H9 (cell line): ENCODE data around the gene NCOA1. TPM values are rescaled to one million over a fixed set of nuclear protein-coding genes. Genes with fewer than 3 reads are reported as not detected.

Source experiments
- DNase-seq: peaks from one replicate; pipeline ENCODE4 v3.0.0-alpha.2; 2017
- H2AFZ ChIP-seq: one replicate; pipeline ENCODE4 v1.6.1; 2013; ENCODE audit warnings: mild to moderate bottlenecking, low read length, control low read depth, moderate library complexity
- H2AK5ac ChIP-seq: 2 replicates; pipeline ENCODE4 v1.6.1; 2013; ENCODE audit warnings: low read length, control low read depth, mixed read lengths; ENCODE audit not compliant: insufficient read length
- H2BK120ac ChIP-seq: one replicate; pipeline ENCODE4 v1.6.1; 2013; ENCODE audit warnings: low read depth, mild to moderate bottlenecking, low read length, control low read depth, inconsistent platforms; ENCODE audit not compliant: poor library complexity, severe bottlenecking
- H2BK12ac ChIP-seq: 2 replicates; pipeline ENCODE4 v1.6.1; 2013; ENCODE audit warnings: low read length, control low read depth, mixed read lengths, low read depth; ENCODE audit not compliant: insufficient read length
- H2BK15ac ChIP-seq: 2 replicates; pipeline ENCODE4 v1.6.1; 2013; ENCODE audit warnings: low read depth, low read length, control low read depth
- H2BK20ac ChIP-seq: one replicate; pipeline ENCODE4 v1.6.1; 2013; ENCODE audit warnings: low read depth, mild to moderate bottlenecking, low read length, control low read depth, inconsistent platforms; ENCODE audit not compliant: poor library complexity, severe bottlenecking
- H2BK5ac ChIP-seq: 2 replicates; pipeline ENCODE4 v1.6.1; 2013; ENCODE audit warnings: low read length, control low read depth, mixed read lengths; ENCODE audit not compliant: insufficient read length
- H3K14ac ChIP-seq: 2 replicates; pipeline ENCODE4 v1.6.1; 2013; ENCODE audit warnings: low read length, control low read depth; ENCODE audit not compliant: insufficient read depth
- H3K18ac ChIP-seq: 2 replicates; pipeline ENCODE4 v1.6.1; 2013; ENCODE audit warnings: low read depth, mild to moderate bottlenecking, mixed read lengths, low read length, control low read depth; ENCODE audit not compliant: insufficient read length
- H3K23ac ChIP-seq: 2 replicates; pipeline ENCODE4 v1.6.1; 2013; ENCODE audit warnings: low read length, control low read depth, mixed read lengths, low read depth; ENCODE audit not compliant: insufficient read length
- H3K23me2 ChIP-seq: 2 replicates; pipeline ENCODE4 v1.6.1; 2013; ENCODE audit warnings: low read depth, mild to moderate bottlenecking, mixed read lengths, low read length, control low read depth; ENCODE audit not compliant: insufficient read length, poor library complexity, severe bottlenecking
- H3K27ac ChIP-seq: 2 replicates; pipeline ENCODE4 v1.5.1; 2013; ENCODE audit warnings: low read length, control low read depth, mixed read lengths, low read depth; ENCODE audit not compliant: insufficient read length
- H3K27me3 ChIP-seq: 2 replicates; pipeline ENCODE4 v1.6.1; 2013; ENCODE audit warnings: low read length, control low read depth, inconsistent platforms; ENCODE audit not compliant: insufficient read depth
- H3K4ac ChIP-seq: 2 replicates; pipeline ENCODE4 v1.6.1; 2013; ENCODE audit warnings: low read depth, mild to moderate bottlenecking, control low read depth, inconsistent platforms, low read length, moderate library complexity
- H3K4me1 ChIP-seq: 2 replicates; pipeline ENCODE4 v1.6.1; 2013; ENCODE audit warnings: low read length, control low read depth, inconsistent platforms; ENCODE audit not compliant: insufficient read depth
- H3K4me2 ChIP-seq: 2 replicates; pipeline ENCODE4 v1.6.1; 2013; ENCODE audit warnings: low read length, control low read depth, mixed read lengths; ENCODE audit not compliant: insufficient read length, insufficient read depth
- H3K56ac ChIP-seq: 2 replicates; pipeline ENCODE4 v1.6.1; 2013; ENCODE audit warnings: low read depth, mild to moderate bottlenecking, mixed read lengths, low read length, control low read depth; ENCODE audit not compliant: insufficient read length
- H3K79me1 ChIP-seq: 2 replicates; pipeline ENCODE4 v1.6.1; 2013; ENCODE audit warnings: low read depth, mild to moderate bottlenecking, moderate library complexity, low read length, control low read depth, inconsistent platforms; ENCODE audit not compliant: insufficient read depth, poor library complexity, severe bottlenecking
- H3K79me2 ChIP-seq: 2 replicates; pipeline ENCODE4 v1.6.1; 2013; ENCODE audit warnings: low read length, control low read depth, inconsistent platforms; ENCODE audit not compliant: insufficient read depth
- H3K9ac ChIP-seq: 2 replicates; pipeline ENCODE4 v1.6.1; 2013; ENCODE audit warnings: low read length, control low read depth, mixed read lengths; ENCODE audit not compliant: insufficient read length; ENCODE audit errors: extremely low read depth
- H3K9me3 ChIP-seq: one replicate; pipeline ENCODE4 v1.6.1; 2013; ENCODE audit warnings: low read depth, low read length, inconsistent platforms; ENCODE audit not compliant: control insufficient read depth
- H3T11ph ChIP-seq: one replicate; pipeline ENCODE4 v1.6.1; 2013; ENCODE audit warnings: mild to moderate bottlenecking, low read length, control low read depth, inconsistent platforms
- H4K20me1 ChIP-seq: one replicate; pipeline ENCODE4 v1.6.1; 2013; ENCODE audit not compliant: control insufficient read depth, insufficient read length, insufficient read depth
- H4K5ac ChIP-seq: 2 replicates; pipeline ENCODE4 v1.6.1; 2013; ENCODE audit warnings: low read depth, mild to moderate bottlenecking, mixed read lengths, low read length, control low read depth; ENCODE audit not compliant: insufficient read length
- H4K8ac ChIP-seq: replicated peaks from 2 replicates; pipeline ENCODE4 v1.6.1; 2013; ENCODE audit warnings: low read length, control low read depth, mixed read lengths, low read depth; ENCODE audit not compliant: insufficient read length
- H4K91ac ChIP-seq: 2 replicates; pipeline ENCODE4 v1.6.1; 2013; ENCODE audit warnings: low read depth, mild to moderate bottlenecking, moderate library complexity, mixed read lengths, low read length, control low read depth; ENCODE audit not compliant: insufficient read length
- H3K27ac Mint-ChIP-seq, 3 experiments: 2 replicates in 2 of 3; 3 replicates in 1 of 3; pipeline ENCODE4 v1.8.0; 2020 to 2021; ENCODE audit warnings: mixed read lengths in 3 of 3, mild to moderate bottlenecking in 1 of 3, moderate library complexity in 1 of 3
- H3K27me3 Mint-ChIP-seq: 2 replicates; pipeline ENCODE4 v1.8.0; 2021; ENCODE audit warnings: low read depth, mild to moderate bottlenecking, moderate library complexity, mixed read lengths
- H3K36me3 Mint-ChIP-seq, 3 experiments: 2 replicates in 2 of 3; 3 replicates in 1 of 3; pipeline ENCODE4 v1.8.0; 2020 to 2021; ENCODE audit warnings: low read depth in 3 of 3, mixed read lengths in 3 of 3; ENCODE audit not compliant: insufficient read depth in 1 of 3
- H3K4me1 Mint-ChIP-seq, 2 experiments: 2 replicates each; pipeline ENCODE4 v1.8.0; 2020; ENCODE audit warnings: mixed read lengths in 2 of 2
- H3K4me3 Mint-ChIP-seq, 2 experiments: 2 replicates in 1 of 2; 3 replicates in 1 of 2; pipeline ENCODE4 v1.8.0; 2020 to 2021; ENCODE audit warnings: mild to moderate bottlenecking in 2 of 2, mixed read lengths in 2 of 2, moderate library complexity in 1 of 2
- H3K9me3 Mint-ChIP-seq, 2 experiments: 2 replicates in 1 of 2; 3 replicates in 1 of 2; pipeline ENCODE4 v1.8.0; 2020; ENCODE audit warnings: mild to moderate bottlenecking in 2 of 2, mixed read lengths in 2 of 2, moderate library complexity in 1 of 2
- CTCF ChIP-seq: fragments of 200-600 bp; sonication (generic); conservative IDR thresholded peaks from 3 replicates; pipeline ENCODE4 v1.8.0; 2021; ENCODE audit warnings: antibody characterized with exemption, mild to moderate bottlenecking
- WGBS: extraction: QIAGEN DNeasy Blood & Tissue Kit; methylation state at CpG from one replicate; pipeline ENCODE4 v1.1.7; 2013; ENCODE audit warnings: missing lambda C conversion rate, low lambda C conversion rate, mixed read lengths; ENCODE audit not compliant: insufficient read length; ENCODE audit errors: extremely low coverage; 5-methylcytosine and 5-hydroxymethylcytosine counted together
- total RNA-seq: library from RNA; stranded (reverse); gene quantifications from 2 replicates; pipeline ENCODE4 v1.2.1, GENCODE V29; 2021

Gene NCOA1
- total RNA-seq, 1 experiment from 2014 or later: 14.8 TPM

- Mint-ChIP-seq H3K27me3 (no peaks in the 10 kb centered on the region; the same call in 1 of the 2 replicates), H3K27ac (no peak overlapping the region)
- no peak overlapping the region for H2BK120ac ChIP-seq
Measured at GRCh38 chr2:24501813-24502212, 10.8 kb downstream of the NCOA1 start.

More at GRCh38 chr2:24501813-24502212, 10.8 kb downstream of the NCOA1 start:
- Histone ChIP-seq H3T11ph (no peak overlapping the region), H2BK20ac (no peak overlapping the region), H3K4me1 (no peaks in the 10 kb centered on the region), H3K9me3 (no peaks in the 10 kb centered on the region), H3K18ac (no peak overlapping the region), H2BK12ac (no peak overlapping the region), H2AFZ (no peak overlapping the region), H2BK5ac (no peak overlapping the region), H3K4me2 (no peak overlapping the region), H3K79me1 (peaks cover 3% of the 10 kb centered on the region), H4K8ac (no peak overlapping the region), H3K56ac (no peak overlapping the region), H4K91ac (no peak overlapping the region), H2AK5ac (no peak overlapping the region), H3K79me2 (no peaks in the 10 kb centered on the region), H4K20me1 (no peaks in the 10 kb centered on the region), H3K27ac (no peak overlapping the region), H3K27me3 (no peaks in the 10 kb centered on the region), H3K14ac (no peak overlapping the region), H3K23me2 (no peaks in the 10 kb centered on the region), H3K9ac (no peak overlapping the region), H2BK15ac (no peak overlapping the region), H3K4ac (no peak overlapping the region), H3K23ac (no peak overlapping the region), H4K5ac (no peak overlapping the region)
- Mint-ChIP-seq H3K4me3 (no peak overlapping the region), H3K4me1 (peaks cover 10 to 11% of the 10 kb centered on the region in 2 experiments), H3K9me3 (no peaks in the 10 kb centered on the region), H3K36me3 (no peaks in the 10 kb centered on the region)
- no peak for DNase-seq
- WGBS: no CpG with 5 or more reads among the region's 2 CpGs
- TF ChIP-seq CTCF: no peak
